NCI-H1092 (cell line): ENCODE results near the gene IFITM5.

ENCODE experiments used
- DNase-seq: peaks from one replicate; lab custom pipeline; 2025; lab: John Stamatoyannopoulos, UW

Gene IFITM5

DNA sequence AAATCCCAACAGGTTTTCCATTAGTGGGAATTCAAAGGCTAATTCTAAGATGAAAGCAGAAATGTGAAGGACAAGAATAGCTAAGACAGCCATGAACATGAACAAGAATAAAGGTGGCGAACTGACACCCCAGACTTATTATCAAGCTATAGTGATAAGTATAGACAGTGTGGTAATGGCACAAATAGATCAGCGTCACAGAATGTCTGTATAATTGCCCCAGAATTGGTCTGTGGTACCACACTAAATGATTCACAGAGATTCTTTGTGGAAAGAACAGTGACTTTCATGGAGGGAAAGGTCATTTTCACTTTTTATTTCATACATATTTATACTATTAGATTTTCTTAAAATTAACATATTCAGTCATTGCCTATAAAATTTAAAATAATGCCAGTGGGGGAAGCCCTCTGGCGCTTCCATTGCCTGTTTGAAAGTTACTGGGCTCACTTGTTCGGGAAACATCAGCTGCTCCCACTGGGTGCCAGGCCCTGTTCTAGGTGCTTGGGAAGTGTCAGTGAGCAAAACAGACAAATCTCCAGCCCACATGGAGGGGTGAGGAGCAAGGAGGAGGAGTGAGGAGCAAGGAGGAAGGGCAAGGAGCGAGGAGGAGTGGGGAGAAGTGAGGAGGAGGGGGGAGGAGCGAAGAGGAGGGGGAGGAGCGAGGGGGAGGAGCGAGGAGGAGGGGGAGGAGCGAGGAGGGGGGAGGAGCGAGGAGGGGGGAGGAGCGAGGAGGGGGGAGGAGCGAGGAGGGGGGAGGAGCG is 32.5 kb downstream of the IFITM5 start:
- no peak for DNase-seq

DNA sequence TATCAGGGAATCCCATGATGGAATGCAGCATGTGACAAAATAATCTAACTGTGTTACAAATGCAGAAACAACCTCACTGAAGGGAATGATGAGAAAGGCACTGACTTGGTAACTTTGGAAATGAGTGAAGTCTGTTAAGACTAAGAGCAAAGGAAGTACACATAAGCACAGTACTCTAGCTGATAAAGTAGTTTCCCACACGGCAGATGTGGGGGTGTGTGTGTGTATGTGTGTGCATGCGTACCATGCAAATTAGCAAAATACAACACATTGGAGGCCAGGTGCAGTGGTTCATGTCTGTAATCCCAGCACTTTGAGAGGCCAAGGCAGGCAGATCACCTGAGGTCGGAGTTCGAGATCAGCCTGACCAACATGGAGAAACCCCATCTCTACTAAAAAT is 37.7 kb downstream of the IFITM5 start:
- no peak for DNase-seq

DNA sequence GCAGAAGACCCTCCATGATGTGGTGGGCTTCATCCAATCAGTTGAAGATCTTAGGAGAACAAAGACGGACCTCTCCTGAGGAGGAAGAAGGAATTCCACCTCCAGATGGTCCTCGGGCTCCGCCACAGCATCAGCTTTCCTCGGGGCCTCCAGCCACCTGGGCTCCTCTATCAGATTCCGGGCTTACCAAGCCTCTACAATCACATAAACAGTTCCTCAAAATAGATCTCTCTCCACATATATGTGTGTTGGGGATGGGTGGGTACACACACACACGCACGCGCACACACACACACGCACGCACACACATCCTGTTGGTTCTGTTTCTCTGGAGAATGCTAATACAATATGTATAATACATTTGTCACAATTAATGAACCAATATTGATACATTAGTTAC is 39.9 kb downstream of the IFITM5 start:
- no peak for DNase-seq

DNA sequence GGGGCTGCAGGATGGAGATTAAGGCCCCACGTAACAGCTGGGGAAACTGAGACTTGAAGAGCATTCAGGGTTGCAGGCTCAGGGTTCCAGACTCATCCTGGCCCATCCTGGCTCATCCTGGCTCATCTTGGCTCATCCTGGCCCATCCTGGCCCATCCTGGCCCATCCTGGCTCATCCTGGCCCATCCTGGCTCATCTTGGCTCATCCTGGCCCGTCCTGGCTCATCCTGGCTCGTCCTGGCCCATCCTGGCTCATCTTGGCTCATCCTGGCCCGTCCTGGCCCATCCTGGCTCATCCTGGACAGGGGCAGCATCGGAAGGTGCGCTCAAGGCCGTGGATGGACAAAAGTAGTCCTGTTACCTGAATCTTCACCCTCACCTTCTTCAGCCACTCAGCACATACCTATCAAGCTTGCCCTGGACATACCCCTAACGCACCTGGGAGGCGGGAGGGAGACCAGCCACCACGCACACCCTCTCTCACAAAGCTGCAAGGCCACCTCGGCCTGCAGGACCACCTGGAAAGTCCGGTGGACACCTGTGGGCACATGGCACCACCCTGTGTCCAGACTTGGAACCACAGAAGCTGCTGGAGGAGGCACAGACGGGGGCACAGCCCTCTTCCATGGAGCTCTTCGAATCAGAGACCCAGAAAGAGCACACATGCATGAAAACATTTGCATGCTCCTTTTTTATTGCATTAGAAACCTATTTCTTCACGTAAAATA is 41.4 kb downstream of the IFITM5 start:
- no peak for DNase-seq

DNA sequence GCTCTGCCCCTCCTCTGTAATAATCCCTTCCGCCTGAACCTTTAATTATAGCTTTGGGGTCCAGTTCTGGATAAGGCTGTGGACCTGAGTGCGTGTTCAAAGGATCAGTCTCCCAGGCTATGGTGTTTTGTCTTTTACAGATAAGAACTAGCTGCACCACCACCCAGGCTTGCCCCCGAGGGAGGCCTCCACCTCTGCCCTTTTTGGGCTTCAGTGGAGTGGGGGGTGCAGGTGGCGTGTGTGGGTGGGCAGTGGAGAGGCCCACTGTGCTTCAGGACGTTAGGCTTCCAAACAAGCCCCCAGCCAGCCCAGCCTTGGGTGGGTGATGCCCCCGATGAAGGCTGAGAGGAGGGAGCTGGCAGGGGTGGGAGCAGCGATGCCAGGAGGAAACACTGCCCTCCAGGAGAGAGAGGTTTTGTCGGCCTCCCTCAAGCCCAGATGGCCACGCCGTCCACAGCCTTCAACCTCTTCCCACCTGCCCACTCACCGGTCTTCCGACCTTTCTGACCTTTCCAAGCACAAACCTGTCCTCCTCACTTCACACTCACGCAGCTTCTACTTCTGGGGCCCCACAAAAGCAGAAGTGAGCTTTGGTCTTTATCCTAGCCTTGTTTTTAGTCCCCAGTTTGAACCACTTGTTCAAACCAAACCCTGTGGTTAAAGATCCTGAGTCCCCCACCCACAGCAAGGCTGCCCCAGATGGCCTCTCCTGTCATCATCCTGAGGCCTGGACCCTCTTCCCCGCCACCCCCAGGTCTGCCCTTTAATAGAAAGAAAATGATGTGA is 42.2 kb downstream of the IFITM5 start:
- DNase-seq: no peak

DNA sequence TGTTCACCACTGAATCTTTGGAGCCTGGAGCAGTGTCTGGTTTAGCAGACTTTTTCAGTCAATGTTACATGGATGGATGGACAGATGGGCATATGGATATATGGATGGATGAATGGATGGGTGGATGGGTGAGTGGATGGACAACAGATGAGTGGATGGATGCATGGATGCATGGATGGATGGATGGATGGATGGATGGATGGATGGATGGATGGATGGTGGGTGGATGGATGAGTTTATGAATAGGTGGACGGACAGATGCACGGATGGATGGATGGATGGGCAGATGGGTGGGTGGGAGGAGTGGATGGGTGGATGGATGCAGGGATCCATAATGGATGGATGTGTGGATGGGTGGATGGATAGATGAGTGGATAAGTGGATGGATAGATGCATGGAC is 43.5 kb downstream of the IFITM5 start:
- DNase-seq: no peak

DNA sequence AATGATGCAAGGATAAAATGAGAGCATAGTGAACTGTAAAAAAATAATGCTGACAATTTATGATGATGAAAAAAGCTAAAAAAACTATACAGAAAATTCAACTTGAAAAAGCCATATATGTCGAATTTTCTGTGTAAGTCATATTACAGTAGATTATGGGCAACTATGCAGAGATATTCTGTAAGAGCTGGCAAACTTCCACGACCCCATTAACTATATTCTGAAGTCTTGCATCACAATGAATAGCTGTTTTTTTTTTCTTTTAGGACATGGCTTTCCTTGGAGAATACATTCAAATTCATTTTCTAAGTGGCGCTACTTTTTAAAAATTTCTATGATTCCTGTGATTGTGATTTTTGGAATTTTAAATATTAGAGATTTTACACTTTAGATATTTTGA is 44.1 kb downstream of the IFITM5 start:
- no peak for DNase-seq

DNA sequence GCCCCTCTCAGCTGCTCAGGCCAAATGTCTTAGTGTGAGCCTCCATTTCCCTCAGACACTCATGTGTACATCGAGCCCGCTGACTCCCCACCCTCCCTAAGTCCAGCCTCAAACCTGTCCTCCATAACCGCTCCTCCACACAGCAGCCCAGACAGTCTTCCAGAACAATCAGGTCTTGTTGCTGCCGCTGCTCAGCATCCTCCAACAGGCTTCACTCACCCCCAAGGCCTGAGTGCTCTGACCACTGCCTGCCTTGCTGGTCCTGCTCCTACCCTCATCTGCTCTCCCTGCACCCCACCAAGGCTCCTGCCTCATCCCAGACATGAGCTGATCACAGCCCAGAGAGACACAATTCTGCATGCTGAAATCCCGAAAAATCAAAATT is 45.4 kb downstream of the IFITM5 start:
- no peak for DNase-seq

DNA sequence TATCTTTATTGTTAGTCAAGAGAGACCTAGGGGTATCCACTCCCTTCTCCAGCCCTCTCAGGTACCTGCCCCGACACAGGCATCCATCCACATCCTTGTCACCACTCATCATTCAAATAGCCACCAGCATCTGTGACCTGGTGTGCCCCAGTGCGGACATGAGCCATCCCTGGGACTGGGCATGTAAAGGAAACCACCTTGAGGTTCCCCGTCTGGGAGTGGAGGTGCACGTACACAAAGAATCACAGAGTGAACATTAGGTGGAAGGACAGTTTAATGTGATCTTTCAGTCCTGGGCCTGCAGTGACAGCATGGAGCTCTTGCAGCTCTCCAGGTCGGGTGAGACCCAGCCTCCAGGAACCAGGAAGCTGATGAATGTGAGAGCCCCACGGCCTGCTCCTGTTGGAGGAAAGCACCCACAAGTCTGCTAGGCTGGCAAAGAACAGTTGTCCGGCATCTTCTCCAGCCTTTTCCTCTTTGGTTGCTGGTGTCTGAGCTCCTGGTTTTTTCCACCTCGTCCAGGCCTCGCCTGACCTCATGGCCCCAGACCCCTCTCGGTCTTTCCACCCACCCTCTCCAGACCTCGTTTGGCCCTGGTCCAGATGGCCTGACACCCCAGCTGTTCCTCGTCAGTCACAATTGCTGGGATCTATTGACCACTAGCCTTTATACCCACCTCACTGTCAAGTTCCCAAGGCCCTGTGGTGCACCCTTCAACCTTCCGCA is 46.0 kb downstream of the IFITM5 start:
- DNase-seq: no peak

DNA sequence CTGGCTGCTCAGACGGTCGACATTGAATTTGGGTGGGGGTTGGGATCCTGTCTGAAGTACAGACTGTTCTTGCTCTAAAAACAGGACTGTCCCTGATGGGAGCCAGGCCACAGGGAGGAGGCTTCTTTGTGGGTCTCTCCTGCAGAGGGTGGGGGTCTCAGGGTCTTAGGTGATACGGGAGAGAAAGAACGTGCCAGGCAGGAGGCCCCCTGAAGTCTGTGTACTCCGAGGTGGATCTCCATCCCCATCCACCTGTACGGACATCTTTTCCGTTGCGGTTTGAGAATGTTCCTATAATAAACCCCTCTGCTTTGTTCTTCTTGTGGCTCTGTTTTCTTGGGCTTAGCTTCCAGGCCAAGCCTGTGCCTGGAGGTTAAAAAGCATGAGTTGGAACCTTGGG is 46.7 kb downstream of the IFITM5 start:
- no peak for DNase-seq

DNA sequence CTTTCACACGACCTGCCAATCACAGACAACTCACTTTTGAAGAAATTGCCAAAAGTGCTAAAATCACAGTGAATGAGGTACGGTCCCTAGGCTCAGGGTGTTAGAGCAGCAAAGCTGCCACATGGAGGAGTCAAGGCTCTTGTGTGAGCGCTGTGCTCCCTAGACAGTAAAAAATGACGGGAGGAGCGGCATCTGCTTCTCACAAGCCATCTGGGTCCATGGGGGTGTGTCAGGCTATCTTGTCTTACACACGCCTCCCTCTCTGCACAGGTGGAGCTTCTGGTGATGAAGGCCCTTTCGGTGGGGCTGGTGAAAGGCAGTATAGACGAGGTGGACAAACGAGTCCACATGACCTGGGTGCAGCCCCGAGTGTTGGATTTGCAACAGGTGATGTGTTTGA is 47.8 kb downstream of the IFITM5 start:
- DNase-seq: no peak

DNA sequence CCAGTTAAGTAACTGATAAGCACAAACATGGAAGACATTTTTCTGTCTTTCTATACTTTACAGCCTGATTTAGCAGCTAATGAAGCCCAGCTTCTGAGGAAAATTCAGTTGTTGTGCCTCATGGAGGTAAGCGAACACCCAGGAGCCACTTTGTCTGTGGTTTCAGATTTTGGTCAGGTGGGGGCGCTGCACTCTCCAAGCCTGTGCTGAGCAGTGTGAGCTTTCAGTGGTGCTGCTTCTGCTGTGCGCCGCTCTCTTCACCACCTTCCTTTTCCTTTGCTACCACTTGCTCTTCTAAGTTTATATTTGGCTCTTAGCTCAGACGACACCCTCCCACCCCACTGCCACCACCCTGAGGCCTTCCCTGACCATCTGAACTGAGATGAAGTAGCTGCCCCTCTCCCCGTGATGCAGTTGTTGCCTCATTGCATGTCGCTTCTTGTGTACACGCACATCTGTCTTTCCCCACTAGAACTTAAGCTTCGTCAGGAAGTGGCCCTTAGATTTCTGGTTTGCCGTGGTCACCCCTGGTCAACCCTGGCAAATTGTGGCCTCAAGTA is 48.5 kb downstream of the IFITM5 start:
- DNase-seq: no peak

DNA sequence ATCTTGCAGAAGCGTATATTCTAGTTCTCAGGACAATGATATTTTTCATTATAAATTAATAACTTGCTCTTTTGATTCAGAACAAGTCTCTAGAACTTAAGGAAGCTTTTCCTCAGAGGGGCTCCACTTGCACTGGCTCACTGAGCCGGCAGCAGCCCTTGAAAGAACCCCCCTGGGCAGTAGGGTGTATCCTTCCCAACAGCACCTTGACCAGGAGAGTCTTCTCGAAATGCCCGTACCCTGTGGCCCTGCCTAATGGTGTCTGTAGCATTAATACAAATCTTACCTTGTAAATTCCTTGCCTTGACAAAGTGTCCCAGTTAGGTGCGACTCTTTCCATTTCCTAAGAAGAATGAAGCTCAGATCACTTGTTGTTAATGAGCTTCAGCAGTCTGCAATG is 49.1 kb downstream of the IFITM5 start:
- DNase-seq: no peak

DNA sequence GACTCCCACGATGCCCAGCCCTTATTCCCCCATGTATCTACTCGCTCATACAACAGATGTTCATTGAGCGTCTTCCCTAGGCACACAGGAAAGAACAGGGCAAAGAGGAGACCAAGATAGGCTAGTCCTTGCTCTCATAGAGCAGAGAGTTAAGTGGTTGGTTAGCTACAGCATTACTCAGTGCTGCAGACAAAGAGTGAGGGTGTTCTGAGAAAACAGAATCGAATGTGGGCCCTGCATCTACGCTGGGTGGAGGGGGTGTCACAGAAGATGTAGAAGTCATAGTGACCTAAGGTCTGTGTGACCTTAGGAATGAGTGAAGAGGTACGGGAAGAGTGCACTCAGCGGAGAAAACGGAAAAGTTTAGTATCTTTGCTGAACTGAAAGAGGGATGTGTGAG is 50.3 kb downstream of the IFITM5 start:
- no peak for DNase-seq
